Measurements from ENCODE around the gene ZSCAN9.

Gene ZSCAN9

GRCh38 chr6:28211840-28212509 lies 13.1 kb upstream of the ZSCAN9 start:
- no peak for TF ChIP-seq CTCF (IDR thresholded peaks at IDR 0.05; ENCODE audit: borderline replicate concordance, control extremely low read depth, extremely low read depth, insufficient read depth, missing control alignments)
- no peak for DNase-seq (ENCODE audit: low spot score)
- in situ Hi-C loops (cut with MboI; ENCODE audit: low sequenced_read_pairs, unreplicated experiment): no loop called here

GRCh38 chr6:28212510-28213212 lies 12.4 kb upstream of the ZSCAN9 start:
- in situ Hi-C loops (cut with MboI; ENCODE audit: low sequenced_read_pairs, unreplicated experiment): no loop called here
- peak; percentile 74 for DNase-seq (ENCODE audit: low spot score)
- TF ChIP-seq CTCF (IDR thresholded peaks at IDR 0.05; ENCODE audit: borderline replicate concordance, control extremely low read depth, extremely low read depth, insufficient read depth, missing control alignments): no peak

GRCh38 chr6:28213213-28213523 lies 11.9 kb upstream of the ZSCAN9 start:
- no peak for TF ChIP-seq CTCF (IDR thresholded peaks at IDR 0.05; ENCODE audit: borderline replicate concordance, control extremely low read depth, extremely low read depth, insufficient read depth, missing control alignments)
- no peak for DNase-seq (ENCODE audit: low spot score)
- in situ Hi-C loops (cut with MboI; ENCODE audit: low sequenced_read_pairs, unreplicated experiment): no loop called here

- no peak for DNase-seq (ENCODE audit: low spot score)
- in situ Hi-C loops (cut with MboI; ENCODE audit: low sequenced_read_pairs, unreplicated experiment): no loop called here
- no peak for TF ChIP-seq CTCF (IDR thresholded peaks at IDR 0.05; ENCODE audit: borderline replicate concordance, control extremely low read depth, extremely low read depth, insufficient read depth, missing control alignments)
These were observed 9.7 kb upstream of the ZSCAN9 start for GRCh38 chr6:28215425-28215824.

- in situ Hi-C loops (cut with MboI; ENCODE audit: low sequenced_read_pairs, unreplicated experiment): no loop called here
- no peak for TF ChIP-seq CTCF (IDR thresholded peaks at IDR 0.05; ENCODE audit: borderline replicate concordance, control extremely low read depth, extremely low read depth, insufficient read depth, missing control alignments)
- DNase-seq (ENCODE audit: low spot score): peak; percentile 7
These were observed 7.2 kb upstream of the ZSCAN9 start for GRCh38 chr6:28217890-28218289.

GRCh38 chr6:28218312-28219248 lies 6.5 kb upstream of the ZSCAN9 start:
- no peak for TF ChIP-seq CTCF (IDR thresholded peaks at IDR 0.05; ENCODE audit: borderline replicate concordance, control extremely low read depth, extremely low read depth, insufficient read depth, missing control alignments)
- peak; percentile 88 for DNase-seq (ENCODE audit: low spot score)
- in situ Hi-C loops (cut with MboI; ENCODE audit: low sequenced_read_pairs, unreplicated experiment): no loop called here

All from GM13976 (cell line).